Right lobe of liver (tissue), 6 donors: ENCODE measurements around the gene CASZ1. TPM values are rescaled to one million over a fixed set of nuclear protein-coding genes. Genes with fewer than 3 reads are reported as not detected.

Experiments used
- ATAC-seq, 4 donors: fragments of 200-7000 bp; cut with Tn5 transposase; one replicate each; pipeline ENCODE4 v1.9.1; 2020; ENCODE audit warnings: mild to moderate bottlenecking in 4 of 4, moderate library complexity in 4 of 4
- DNase-seq, 3 donors: peaks; one replicate each; pipeline ENCODE4 v3.0.0-alpha.2; 2020
- H3K27ac ChIP-seq, 3 donors: fragments of 200-600 bp; one replicate each; pipeline ENCODE4 v1.8.0; 2022
- H3K27me3 ChIP-seq, 2 donors: fragments of 200-600 bp; one replicate each; pipeline ENCODE4 v1.8.0; 2022
- H3K36me3 ChIP-seq, 4 donors: fragments of 200-600 bp; sonication (generic) in 1 of 4; one replicate each; pipeline versions ENCODE4 v1.5.1 to v1.8.0; 2017 to 2022; ENCODE audit warnings: control low read depth in 1 of 4
- H3K4me1 ChIP-seq, 4 donors: fragments of 200-600 bp; sonication (generic) in 1 of 4; one replicate each; pipeline versions ENCODE4 v1.5.1 to v1.8.0; 2017 to 2022; ENCODE audit warnings: control low read depth in 1 of 4
- H3K4me3 ChIP-seq, 3 donors: fragments of 200-600 bp; one replicate each; pipeline ENCODE4 v1.8.0; 2022
- H3K9me3 ChIP-seq, 4 donors: fragments of 200-600 bp; sonication (generic) in 1 of 4; one replicate each; pipeline versions ENCODE4 v1.5.1 to v1.8.0; 2017 to 2022; ENCODE audit warnings: control low read depth in 1 of 4
- CTCF ChIP-seq, 4 donors: fragments of 200-600 bp in 3 of 4; fragments of 450-650 bp in 1 of 4; IDR thresholded peaks; one replicate each; pipeline versions ENCODE4 v1.5.1 to v1.8.0; 2016 to 2022; ENCODE audit warnings: antibody characterized with exemption in 4 of 4, mild to moderate bottlenecking in 2 of 4
- POLR2A ChIP-seq: fragments of 450-650 bp; IDR thresholded peaks from one replicate; pipeline ENCODE4 v1.6.1; 2017; ENCODE audit warnings: antibody characterized with exemption, mild to moderate bottlenecking
- WGBS: methylation state at CpG from one replicate; pipeline ENCODE4 v1.1.6; 2018; ENCODE audit warnings: low coverage, low lambda C conversion rate; ENCODE audit not compliant: insufficient coverage; ENCODE audit errors: missing lambda C conversion rate; 5-methylcytosine and 5-hydroxymethylcytosine counted together
- intact Hi-C, 2 donors: fragments of 100-400 bp; cut with DNase I; formaldehyde crosslinking; loops; one replicate each; pipeline versions ENCODE4 v1.11.2 to v1.14.1; 2022
- total RNA-seq, 6 experiments: library from RNA; depleted of rRNA in 2 of 6; stranded (reverse); fragments of >200 nt in 2 of 6; fragmentation: NEBNext Ultra II Directional in 3 of 6; extraction: Animal tissue kit (Norgen Biotek cat#: 25700) in 3 of 6; gene quantifications; one replicate each; pipeline versions ENCODE4 v1.1.0 to v1.2.4, GENCODE V29; 2016 to 2023
- donor health status: DM: no; HTN: yes; CAD: no.
- donor health status: DM: no; HTN: no; CAD: no.
- donor health status: DM: no; HTN: no; CAD: no.
- donor health status: DM: no; HTN: yes; CAD: no.
- donor health status: DM: no; HTN: yes; CAD: no.

Gene CASZ1
- total RNA-seq, 6 experiments from 2014 or later = 3.1 to 10.1 (median 5.3) TPM

GRCh38 chr1:10670190-10670589 is 126.3 kb downstream of the CASZ1 start:
- Histone ChIP-seq H3K36me3 (no peaks in the 10 kb centered on the region), H3K27ac (no peak overlapping the region), H3K9me3 (no peaks in the 10 kb centered on the region), H3K4me3 (no peak overlapping the region), H3K4me1 (peaks cover 0 to 42% (median 20%) of the 10 kb centered on the region in 4 donors), H3K27me3 (no peaks in the 10 kb centered on the region)
- ATAC-seq (no peak), DNase-seq (no peak)
- intact Hi-C loops = no loop called here
- no peak for TF ChIP-seq POLR2A
- TF ChIP-seq CTCF (IDR thresholded peaks at IDR 0.05) = no peak
- WGBS = 80% methylated on average over 2 of the region's 10 CpGs

- no peaks in the 10 kb centered on the region for H3K9me3 ChIP-seq
- ATAC-seq = no peak
- peaks cover 0 to 42% (median 23%) of the 10 kb centered on the region in 4 donors for H3K4me1 ChIP-seq
- no peak overlapping the region for H3K27ac ChIP-seq
- no peaks in the 10 kb centered on the region for H3K36me3 ChIP-seq
- no peak overlapping the region for H3K4me3 ChIP-seq
- TF ChIP-seq CTCF (IDR thresholded peaks at IDR 0.05) (no peak), POLR2A (no peak)
- DNase-seq = no peak
- intact Hi-C loops = no loop called here
- H3K27me3 ChIP-seq = no peaks in the 10 kb centered on the region
- WGBS = 100% methylated on average over 3 of the region's 12 CpGs
Measured at GRCh38 chr1:10669570-10669969, 126.9 kb downstream of the CASZ1 start.

GRCh38 chr1:10667861-10668761 is 128.3 kb downstream of the CASZ1 start:
- ATAC-seq = peak; percentile 47 to 64 (median 56)
- H3K27me3 ChIP-seq = no peaks in the 10 kb centered on the region
- TF ChIP-seq POLR2A (no peak), CTCF (IDR thresholded peaks at IDR 0.05) (no peak)
- intact Hi-C loops = no loop called here
- H3K36me3 ChIP-seq = no peaks in the 10 kb centered on the region
- H3K4me3 ChIP-seq = no peak overlapping the region
- peaks cover 0 to 56% (median 30%) of the 10 kb centered on the region in 4 donors for H3K4me1 ChIP-seq
- H3K27ac ChIP-seq = peak overlapping the region; percentile 49 to 76 (median 68)
- H3K9me3 ChIP-seq = no peaks in the 10 kb centered on the region
- 38% methylated on average over 14 of the region's 40 CpGs for WGBS
- DNase-seq = peak; percentile 64 to 83 (median 82)

GRCh38 chr1:10665930-10666850 is 130.3 kb downstream of the CASZ1 start:
- H3K27me3 ChIP-seq = no peaks in the 10 kb centered on the region
- no peaks in the 10 kb centered on the region for H3K36me3 ChIP-seq
- TF ChIP-seq POLR2A (peak; percentile 57), CTCF (IDR thresholded peaks at IDR 0.05) (peak in 2 of 4 donors; percentile 15 to 20)
- no peaks in the 10 kb centered on the region for H3K9me3 ChIP-seq
- no peak overlapping the region for H3K4me3 ChIP-seq
- WGBS = 74% methylated on average over 5 of the region's 36 CpGs
- H3K4me1 ChIP-seq = peaks cover 0 to 58% (median 32%) of the 10 kb centered on the region in 4 donors
- intact Hi-C loops = no loop called here
- H3K27ac ChIP-seq = peak overlapping the region; percentile 64 to 90 (median 71)
- ATAC-seq = peak; percentile 68 to 77 (median 72)
- DNase-seq = peak; percentile 91 to 95 (median 94)
